Measurements from ENCODE around the gene ZNF776. TPM values are rescaled to one million over a fixed set of nuclear protein-coding genes. Genes with fewer than 3 reads are reported as not detected.
"Not testable (repeated sequence)": the region's sequence is repeated elsewhere in the genome, so short reads cannot be mapped to it uniquely, and the experiment has no call there.

ZNF776 gene
- polyA plus RNA-seq, 1 experiment: 12.0 TPM

GRCh38 chr19:57712222-57712621 lies 34.4 kb upstream of the ZNF776 start:
- CTCF ChIA-PET: no interaction called here
- H3K36me3 ChIP-seq (ENCODE audit: control insufficient read depth, insufficient read depth, low read length): no peaks in the 10 kb centered on the region
- no peak overlapping the region for H3K4me3 ChIP-seq (ENCODE audit: low read depth, low read length)
- POLR2A ChIA-PET: no interaction called here
- TF ChIP-seq, protein P1, sequence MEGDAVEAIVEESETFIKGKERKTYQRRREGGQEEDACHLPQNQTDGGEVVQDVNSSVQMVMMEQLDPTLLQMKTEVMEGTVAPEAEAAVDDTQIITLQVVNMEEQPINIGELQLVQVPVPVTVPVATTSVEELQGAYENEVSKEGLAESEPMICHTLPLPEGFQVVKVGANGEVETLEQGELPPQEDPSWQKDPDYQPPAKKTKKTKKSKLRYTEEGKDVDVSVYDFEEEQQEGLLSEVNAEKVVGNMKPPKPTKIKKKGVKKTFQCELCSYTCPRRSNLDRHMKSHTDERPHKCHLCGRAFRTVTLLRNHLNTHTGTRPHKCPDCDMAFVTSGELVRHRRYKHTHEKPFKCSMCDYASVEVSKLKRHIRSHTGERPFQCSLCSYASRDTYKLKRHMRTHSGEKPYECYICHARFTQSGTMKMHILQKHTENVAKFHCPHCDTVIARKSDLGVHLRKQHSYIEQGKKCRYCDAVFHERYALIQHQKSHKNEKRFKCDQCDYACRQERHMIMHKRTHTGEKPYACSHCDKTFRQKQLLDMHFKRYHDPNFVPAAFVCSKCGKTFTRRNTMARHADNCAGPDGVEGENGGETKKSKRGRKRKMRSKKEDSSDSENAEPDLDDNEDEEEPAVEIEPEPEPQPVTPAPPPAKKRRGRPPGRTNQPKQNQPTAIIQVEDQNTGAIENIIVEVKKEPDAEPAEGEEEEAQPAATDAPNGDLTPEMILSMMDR (IDR thresholded peaks at IDR 0.05; ENCODE audit: insufficient read depth, low read depth, low read length): no peak
- H3K27me3 ChIP-seq (ENCODE audit: control insufficient read depth, insufficient read depth, low read length): no peaks in the 10 kb centered on the region
- DNase-seq (ENCODE audit: low read depth): no peak

- Histone ChIP-seq H3K4me3 (ENCODE audit: low read depth, low read length) (no peak overlapping the region), H3K27me3 (ENCODE audit: control insufficient read depth, insufficient read depth, low read length) (no peaks in the 10 kb centered on the region), H3K36me3 (ENCODE audit: control insufficient read depth, insufficient read depth, low read length) (peaks cover 28% of the 10 kb centered on the region)
- DNase-seq (ENCODE audit: low read depth): no peak
- TF ChIP-seq, protein P1 (IDR thresholded peaks at IDR 0.05; ENCODE audit: insufficient read depth, low read depth, low read length): no peak
- ChIA-PET CTCF (no interaction called here), POLR2A (no interaction called here)
These were observed 27.2 kb upstream of the ZNF776 start for GRCh38 chr19:57719424-57719823.

DNA sequence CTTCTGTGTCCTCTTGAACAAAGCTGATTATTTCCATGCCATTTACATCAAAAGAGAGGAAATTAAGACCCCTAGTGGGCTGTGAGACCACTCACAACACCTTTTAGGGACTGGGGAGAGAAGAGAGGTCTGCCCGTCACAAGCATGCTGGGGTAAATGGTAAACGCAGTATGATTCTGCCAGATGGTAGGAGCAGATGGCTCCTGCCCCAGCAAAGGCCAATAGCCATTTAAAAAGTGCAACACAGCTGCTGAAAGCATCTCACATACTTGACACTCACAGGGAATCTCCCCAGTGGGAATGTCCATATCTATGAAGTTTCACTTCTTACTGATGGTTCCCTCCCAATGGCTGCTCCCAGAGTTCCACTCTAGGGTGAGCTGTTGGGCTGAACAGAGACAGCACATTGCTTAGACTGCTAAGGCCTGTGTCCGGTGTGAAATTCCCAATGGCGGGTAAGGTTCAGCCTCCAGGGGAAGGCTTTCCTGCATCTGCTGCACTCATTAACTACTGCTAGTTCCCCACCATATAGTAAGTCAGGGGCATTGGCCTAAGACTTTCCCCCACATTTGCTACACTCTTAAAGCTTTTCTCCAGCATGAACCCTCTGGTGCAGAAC lies 26.6 kb upstream of the ZNF776 start:
- Histone ChIP-seq H3K36me3 (ENCODE audit: control insufficient read depth, insufficient read depth, low read length) (peaks cover 28% of the 10 kb centered on the region), H3K27me3 (ENCODE audit: control insufficient read depth, insufficient read depth, low read length) (no peaks in the 10 kb centered on the region), H3K4me3 (ENCODE audit: low read depth, low read length) (no peak overlapping the region)
- no peak for DNase-seq (ENCODE audit: low read depth)
- CTCF ChIA-PET: no interaction called here
- POLR2A ChIA-PET: no interaction called here
- TF ChIP-seq, protein P1 (IDR thresholded peaks at IDR 0.05; ENCODE audit: insufficient read depth, low read depth, low read length): no peak

DNA sequence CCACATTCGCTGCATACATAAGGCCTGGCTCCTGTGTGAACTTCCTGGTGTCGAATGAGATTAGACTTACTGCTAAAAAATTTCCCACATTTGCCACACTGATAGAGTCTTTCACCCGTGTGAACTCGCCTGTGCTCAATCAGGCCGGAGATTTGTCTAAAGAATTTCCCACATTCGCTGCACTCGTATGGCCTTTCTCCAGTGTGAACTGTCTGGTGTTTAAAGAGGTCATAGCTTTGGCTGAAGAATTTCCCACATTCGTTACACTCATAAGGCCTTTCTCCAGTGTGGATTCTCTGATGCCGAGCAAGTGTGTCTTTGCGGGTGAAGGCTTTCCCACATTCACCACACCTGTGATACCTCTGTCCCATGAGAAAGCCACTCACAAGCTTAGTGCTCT lies 25.7 kb upstream of the ZNF776 start:
- ChIA-PET CTCF (no interaction called here), POLR2A (no interaction called here)
- DNase-seq (ENCODE audit: low read depth): no peak
- Histone ChIP-seq H3K4me3 (ENCODE audit: low read depth, low read length) (no peak overlapping the region), H3K36me3 (ENCODE audit: control insufficient read depth, insufficient read depth, low read length) (peaks cover 28% of the 10 kb centered on the region), H3K27me3 (ENCODE audit: control insufficient read depth, insufficient read depth, low read length) (no peaks in the 10 kb centered on the region)
- TF ChIP-seq, protein P1 (IDR thresholded peaks at IDR 0.05; ENCODE audit: insufficient read depth, low read depth, low read length): no peak

GRCh38 chr19:57738320-57738719 lies 8.3 kb upstream of the ZNF776 start:
- H3K36me3 ChIP-seq (ENCODE audit: control insufficient read depth, insufficient read depth, low read length); H3K27me3 ChIP-seq (ENCODE audit: control insufficient read depth, insufficient read depth, low read length); DNase-seq (ENCODE audit: low read depth); POLR2A ChIA-PET; H3K4me3 ChIP-seq (ENCODE audit: low read depth, low read length): not testable (repeated sequence)
- CTCF ChIA-PET: interaction anchor here (1.0 to 1.6 kb wide), 4 partner anchors 41 to 417 kb away, joined by 3 to 4 read pairs (median 3); no protein-coding TSS in a partner anchor
- TF ChIP-seq, protein P1 (IDR thresholded peaks at IDR 0.05; ENCODE audit: insufficient read depth, low read depth, low read length): peak; percentile 50; the same call in 1 of the 2 replicates

GRCh38 chr19:57738770-57739169 lies 7.8 kb upstream of the ZNF776 start:
- H3K4me3 ChIP-seq (ENCODE audit: low read depth, low read length); DNase-seq (ENCODE audit: low read depth); H3K27me3 ChIP-seq (ENCODE audit: control insufficient read depth, insufficient read depth, low read length); H3K36me3 ChIP-seq (ENCODE audit: control insufficient read depth, insufficient read depth, low read length); POLR2A ChIA-PET: not testable (repeated sequence)
- CTCF ChIA-PET: interaction anchor here (1.0 to 1.6 kb wide), 4 partner anchors 41 to 417 kb away, joined by 3 to 7 read pairs (median 4); no protein-coding TSS in a partner anchor

Data from BJ (cell line).